Right lobe of liver (tissue), 4 donors: ENCODE measurements around the gene CLDN10.

Experiments
- CTCF ChIP-seq, 4 donors: fragments of 200-600 bp in 3 of 4; fragments of 450-650 bp in 1 of 4; IDR thresholded peaks; one replicate each; pipeline versions ENCODE4 v1.5.1 to v1.8.0; 2016 to 2022; ENCODE audit warnings: antibody characterized with exemption in 4 of 4, mild to moderate bottlenecking in 2 of 4
- POLR2A ChIP-seq: fragments of 450-650 bp; IDR thresholded peaks from one replicate; pipeline ENCODE4 v1.6.1; 2017; ENCODE audit warnings: antibody characterized with exemption, mild to moderate bottlenecking
- donor health status: DM: no; HTN: no; CAD: no.
- donor health status: DM: no; HTN: no; CAD: no.
- donor health status: DM: no; HTN: yes; CAD: no.

- TF ChIP-seq CTCF (IDR thresholded peaks at IDR 0.05) = no peak
- TF ChIP-seq POLR2A = no peak
Observed at GRCh38 chr13:95620825-95621498, 68.4 kb downstream of the CLDN10 start.
